HEK293 (cell line): ENCODE data around the gene ST7L.
"Not testable (repeated sequence)": the region's sequence is repeated elsewhere in the genome, so short reads cannot be mapped to it uniquely, and the experiment has no call there.

ENCODE experiments used
- CTCF ChIA-PET: fragments of 350-600 bp; formaldehyde crosslinking; extraction: SDS; loops from one replicate; lab custom pipeline; 2021; ENCODE audit warnings: antibody characterized with exemption; lab: Yijun Ruan, JAX
- POLR2A ChIA-PET: fragments of 300-600 bp; formaldehyde crosslinking; extraction: SDS; loops from one replicate; lab custom pipeline; 2020; ENCODE audit warnings: antibody characterized with exemption, inconsistent platforms; lab: Yijun Ruan, JAX
- H3K27ac ChIP-seq: fragments of 200-500 bp; sonication (Bioruptor generic); 2 replicates; pipeline ENCODE4 v1.5.1; 2014; ENCODE audit warnings: low read depth, low read length, control low read depth, inconsistent platforms; ENCODE audit errors: extremely low read depth
- H3K36me3 ChIP-seq, 2 experiments: fragments of 200-500 bp in 1 of 2; sonication (Bioruptor generic) in 1 of 2; 1 replicate in 1 of 2; 2 replicates in 1 of 2; pipeline ENCODE4 v1.5.1; 2014 to 2017; ENCODE audit warnings: inconsistent platforms in 2 of 2, low read length in 2 of 2; ENCODE audit not compliant: control insufficient read depth in 2 of 2, insufficient read depth in 1 of 2
- H3K4me1 ChIP-seq: fragments of 200-500 bp; sonication (Bioruptor generic); 2 replicates; pipeline ENCODE4 v1.5.1; 2014; ENCODE audit warnings: mild to moderate bottlenecking, low read length, inconsistent platforms; ENCODE audit not compliant: control insufficient read depth, insufficient read depth
- H3K4me3 ChIP-seq: 2 replicates; pipeline ENCODE4 v1.5.1; 2011; ENCODE audit warnings: low read depth, mild to moderate bottlenecking, control low read depth, low read length, moderate library complexity
- H3K9me3 ChIP-seq: fragments of 200-500 bp; sonication (Bioruptor generic); 2 replicates; pipeline ENCODE4 v1.5.1; 2014; ENCODE audit warnings: low read depth, low read length, inconsistent platforms; ENCODE audit not compliant: control insufficient read depth, insufficient read depth
- BCL11B ChIP-seq: fragments of 450-650 bp; formaldehyde crosslinking; IDR thresholded peaks from 2 replicates; pipeline ENCODE4 v1.5.1; 2016; ENCODE audit warnings: low read depth, missing biosample characterization, missing genetic modification characterization
- GLI2 ChIP-seq: fragments of 450-650 bp; formaldehyde crosslinking; IDR thresholded peaks from 2 replicates; pipeline ENCODE4; 2017; ENCODE audit warnings: missing biosample characterization, missing genetic modification characterization, low read depth, borderline replicate concordance
- REPIN1 ChIP-seq: fragments of 450-650 bp; formaldehyde crosslinking; IDR thresholded peaks from 2 replicates; pipeline ENCODE4 v1.5.1; 2017; ENCODE audit warnings: missing biosample characterization, missing genetic modification characterization, low read depth
- REST ChIP-seq: fragments of 450-650 bp; formaldehyde crosslinking; IDR thresholded peaks from 2 replicates; pipeline ENCODE4 v1.5.1; 2016; ENCODE audit warnings: missing biosample characterization, missing genetic modification characterization
- ZBTB48 ChIP-seq: fragments of 450-650 bp; formaldehyde crosslinking; IDR thresholded peaks from 2 replicates; pipeline ENCODE4 v1.5.1; 2016; ENCODE audit warnings: missing biosample characterization, missing genetic modification characterization
- ZNF121 ChIP-seq: fragments of 450-650 bp; formaldehyde crosslinking; IDR thresholded peaks from 2 replicates; pipeline ENCODE4 v1.5.1; 2016; ENCODE audit warnings: missing biosample characterization, missing genetic modification characterization
- ZNF140 ChIP-seq: fragments of 450-650 bp; formaldehyde crosslinking; IDR thresholded peaks from 2 replicates; pipeline ENCODE4 v1.5.1; 2016; ENCODE audit warnings: missing biosample characterization, missing genetic modification characterization
- ZNF16 ChIP-seq: fragments of 450-650 bp; formaldehyde crosslinking; IDR thresholded peaks from 2 replicates; pipeline ENCODE4 v1.5.1; 2016; ENCODE audit warnings: low read depth, missing biosample characterization, missing genetic modification characterization
- ZNF169 ChIP-seq: fragments of 450-650 bp; formaldehyde crosslinking; IDR thresholded peaks from 2 replicates; pipeline ENCODE4 v1.5.1; 2016; ENCODE audit warnings: missing biosample characterization, missing genetic modification characterization
- ZNF302 ChIP-seq: fragments of 450-650 bp; formaldehyde crosslinking; IDR thresholded peaks from 2 replicates; pipeline ENCODE4 v1.5.1; 2016; ENCODE audit warnings: missing biosample characterization, missing genetic modification characterization, low read depth
- ZNF324 ChIP-seq: fragments of 450-650 bp; formaldehyde crosslinking; IDR thresholded peaks from 2 replicates; pipeline ENCODE4 v1.5.1; 2016; ENCODE audit warnings: missing biosample characterization, missing genetic modification characterization
- ZNF350 ChIP-seq: fragments of 450-650 bp; formaldehyde crosslinking; IDR thresholded peaks from 2 replicates; pipeline ENCODE4 v1.5.0; 2017; ENCODE audit warnings: missing biosample characterization, mild to moderate bottlenecking, missing genetic modification characterization
- ZNF404 ChIP-seq: fragments of 450-650 bp; formaldehyde crosslinking; IDR thresholded peaks from 2 replicates; pipeline ENCODE4 v1.5.1; 2017; ENCODE audit warnings: missing biosample characterization, missing genetic modification characterization
- ZNF501 ChIP-seq: fragments of 450-650 bp; formaldehyde crosslinking; IDR thresholded peaks from 2 replicates; pipeline ENCODE4 v1.5.1; 2016; ENCODE audit warnings: missing biosample characterization, missing genetic modification characterization
- ZNF555 ChIP-seq: fragments of 450-650 bp; formaldehyde crosslinking; conservative IDR thresholded peaks from 2 replicates; pipeline ENCODE4 v1.5.1; 2017; ENCODE audit warnings: missing biosample characterization, mild to moderate bottlenecking, missing genetic modification characterization, inconsistent platforms
- ZNF654 ChIP-seq: fragments of 450-650 bp; formaldehyde crosslinking; IDR thresholded peaks from 2 replicates; pipeline ENCODE4 v1.5.1; 2016; ENCODE audit warnings: low read depth, missing biosample characterization, missing genetic modification characterization
- ZNF768 ChIP-seq: fragments of 450-650 bp; formaldehyde crosslinking; IDR thresholded peaks from 2 replicates; pipeline ENCODE4 v1.5.1; 2018; ENCODE audit warnings: missing biosample characterization, mild to moderate bottlenecking, missing genetic modification characterization

Gene ST7L

GRCh38 chr1:112492076-112492475, 126.9 kb downstream of the ST7L start (continued):
- no peak for TF ChIP-seq ZNF302 (tag by site-specific recombination)
- no peak for TF ChIP-seq ZNF140 (tag by site-specific recombination)
- TF ChIP-seq REPIN1 (tag by site-specific recombination), result no peak
- no peak for TF ChIP-seq ZNF350
- TF ChIP-seq ZNF404 (tag by site-specific recombination), result no peak
- TF ChIP-seq ZNF501 (tag by site-specific recombination), result no peak
- TF ChIP-seq ZNF324, result no peak
- TF ChIP-seq ZBTB48 (tag by site-specific recombination), result no peak
- TF ChIP-seq ZNF169 (tag by site-specific recombination), result no peak

- CTCF ChIA-PET, result no interaction called here
- Histone ChIP-seq H3K27ac (no peak overlapping the region), H3K36me3 (no peaks in the 10 kb centered on the region), H3K4me1 (no peaks in the 10 kb centered on the region), H3K9me3 (no peaks in the 10 kb centered on the region), H3K4me3 (no peak overlapping the region)
- POLR2A ChIA-PET, result no interaction called here
- TF ChIP-seq GLI2 (tag by site-specific recombination) (no peak), REST (no peak), ZNF654 (tag by site-specific recombination) (no peak), ZNF768 (no peak), ZNF555 (no peak), ZNF16 (tag by site-specific recombination) (no peak), BCL11B (no peak)
Measured at GRCh38 chr1:112488141-112488540, 130.8 kb downstream of the ST7L start.

- H3K9me3 ChIP-seq, CTCF ChIA-PET, H3K27ac ChIP-seq, H3K36me3 ChIP-seq, H3K4me1 ChIP-seq, H3K4me3 ChIP-seq: not testable (repeated sequence)
- POLR2A ChIA-PET, result interaction anchor here (0.7 kb wide), 1 partner anchor 34 kb away, joined by 8 read pairs; no protein-coding TSS in a partner anchor
Measured at GRCh38 chr1:112487686-112488085, 131.3 kb downstream of the ST7L start.

GRCh38 chr1:112486063-112486462, 132.9 kb downstream of the ST7L start:
- CTCF ChIA-PET, result interaction anchor here (0.6 to 1.1 kb wide), 4 partner anchors 15 to 588 kb away, joined by 3 to 5 read pairs (median 3); no protein-coding TSS in a partner anchor
- peak; percentile 82 for TF ChIP-seq ZNF121 (tag by site-specific recombination)
- H3K27ac ChIP-seq, H3K9me3 ChIP-seq, H3K4me3 ChIP-seq, H3K36me3 ChIP-seq, H3K4me1 ChIP-seq, POLR2A ChIA-PET: not testable (repeated sequence)
